OCI-LY3 (cell line): ENCODE data around the gene DENND1A.

Source experiments
- EZH2phosphoT487 ChIP-seq: fragments of 200-600 bp; shearing (Covaris generic); IDR thresholded peaks from 2 replicates; pipeline ENCODE4 v1.6.1; 2018; ENCODE audit warnings: antibody characterized with exemption, mixed run types, low read depth
- TF ChIP-seq, protein P1 (sequence below): fragments of 200-600, 300-600 bp; sonication (generic); IDR thresholded peaks from 2 replicates; pipeline ENCODE4 v1.5.1; 2014; ENCODE audit warnings: antibody characterized with exemption, low read length, low read depth

DNA sequence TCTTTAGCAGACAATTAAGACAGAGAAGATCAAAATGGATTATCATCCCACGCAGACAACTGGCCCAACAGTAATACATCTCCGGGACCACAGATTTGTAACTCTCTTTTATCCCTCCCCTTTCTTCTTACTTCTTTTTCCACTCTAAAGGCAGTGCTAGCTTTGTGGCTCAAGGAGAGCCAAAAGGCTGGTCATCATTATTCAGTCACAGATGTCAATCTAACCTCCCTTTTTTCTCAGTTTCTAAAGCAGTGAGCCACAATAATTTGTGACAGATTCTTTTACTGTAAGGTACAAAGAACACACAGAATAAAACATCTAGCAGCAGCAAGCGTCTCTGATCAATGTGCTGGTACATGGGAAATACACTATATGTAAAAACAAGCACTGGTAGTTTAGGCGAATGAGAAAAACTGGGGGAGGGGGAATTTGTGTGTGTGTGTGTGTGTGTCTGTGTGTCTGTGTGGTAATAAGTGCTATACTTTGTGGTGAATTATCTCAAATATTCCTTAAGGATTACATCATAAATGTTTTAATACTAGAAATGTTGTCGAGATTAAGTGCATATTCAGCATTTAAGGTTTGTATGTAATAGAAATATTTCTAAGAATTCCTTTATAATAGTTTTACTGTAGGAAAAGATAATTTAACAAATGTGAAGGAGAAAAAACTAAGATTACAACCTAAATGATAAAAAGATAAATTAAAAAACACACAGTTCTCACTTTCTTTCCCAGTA is 140.2 kb downstream of the DENND1A start:
- no peak for TF ChIP-seq EZH2phosphoT487
- TF ChIP-seq, protein P1, sequence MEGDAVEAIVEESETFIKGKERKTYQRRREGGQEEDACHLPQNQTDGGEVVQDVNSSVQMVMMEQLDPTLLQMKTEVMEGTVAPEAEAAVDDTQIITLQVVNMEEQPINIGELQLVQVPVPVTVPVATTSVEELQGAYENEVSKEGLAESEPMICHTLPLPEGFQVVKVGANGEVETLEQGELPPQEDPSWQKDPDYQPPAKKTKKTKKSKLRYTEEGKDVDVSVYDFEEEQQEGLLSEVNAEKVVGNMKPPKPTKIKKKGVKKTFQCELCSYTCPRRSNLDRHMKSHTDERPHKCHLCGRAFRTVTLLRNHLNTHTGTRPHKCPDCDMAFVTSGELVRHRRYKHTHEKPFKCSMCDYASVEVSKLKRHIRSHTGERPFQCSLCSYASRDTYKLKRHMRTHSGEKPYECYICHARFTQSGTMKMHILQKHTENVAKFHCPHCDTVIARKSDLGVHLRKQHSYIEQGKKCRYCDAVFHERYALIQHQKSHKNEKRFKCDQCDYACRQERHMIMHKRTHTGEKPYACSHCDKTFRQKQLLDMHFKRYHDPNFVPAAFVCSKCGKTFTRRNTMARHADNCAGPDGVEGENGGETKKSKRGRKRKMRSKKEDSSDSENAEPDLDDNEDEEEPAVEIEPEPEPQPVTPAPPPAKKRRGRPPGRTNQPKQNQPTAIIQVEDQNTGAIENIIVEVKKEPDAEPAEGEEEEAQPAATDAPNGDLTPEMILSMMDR, result no peak
